GM10266 (cell line): ENCODE results near the gene FNDC3B.

Experiments used
- DNase-seq: peaks from one replicate; pipeline ENCODE4 v3.0.0; 2012; ENCODE audit errors: extremely low spot score
- TF ChIP-seq, protein P1 (sequence below): IDR thresholded peaks from 2 replicates; pipeline ENCODE4 v1.5.1; 2012; ENCODE audit warnings: mild to moderate bottlenecking, low read depth; ENCODE audit not compliant: control insufficient read depth, insufficient read depth; ENCODE audit errors: missing control alignments

The FNDC3B gene

DNA sequence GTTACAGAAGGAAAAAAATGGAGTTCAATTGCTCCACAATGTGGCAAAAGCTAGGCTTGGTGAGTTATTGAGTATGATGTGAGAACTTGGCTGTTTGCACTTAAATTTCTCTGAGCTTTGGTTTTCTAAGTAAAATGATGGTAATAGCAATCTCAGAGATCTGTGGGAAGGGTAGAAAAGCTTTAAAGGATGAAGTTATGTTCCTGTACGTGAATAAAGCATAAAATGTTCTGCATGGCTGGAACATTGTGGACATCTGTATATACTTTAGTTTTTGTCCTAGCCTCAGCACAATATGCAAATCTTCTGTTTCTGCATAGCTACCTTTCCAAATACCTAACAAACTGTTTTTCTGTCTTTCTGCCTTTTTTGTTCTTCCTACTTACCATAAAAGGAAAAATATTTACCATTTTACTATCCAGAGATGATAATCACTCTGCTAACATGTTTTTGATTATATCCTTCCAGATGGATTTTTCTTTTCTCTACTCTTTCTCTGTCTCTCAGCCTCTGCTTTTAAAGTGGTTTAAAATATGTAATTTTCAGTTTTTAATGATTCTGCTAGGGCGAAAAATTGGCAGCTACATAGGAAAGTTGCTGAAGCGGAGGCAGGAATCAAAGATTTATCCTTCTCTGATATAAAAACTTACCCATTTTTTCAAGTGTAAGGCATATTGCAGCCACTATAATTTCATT lies 188.1 kb downstream of the FNDC3B start:
- DNase-seq: no peak
- TF ChIP-seq, protein P1, sequence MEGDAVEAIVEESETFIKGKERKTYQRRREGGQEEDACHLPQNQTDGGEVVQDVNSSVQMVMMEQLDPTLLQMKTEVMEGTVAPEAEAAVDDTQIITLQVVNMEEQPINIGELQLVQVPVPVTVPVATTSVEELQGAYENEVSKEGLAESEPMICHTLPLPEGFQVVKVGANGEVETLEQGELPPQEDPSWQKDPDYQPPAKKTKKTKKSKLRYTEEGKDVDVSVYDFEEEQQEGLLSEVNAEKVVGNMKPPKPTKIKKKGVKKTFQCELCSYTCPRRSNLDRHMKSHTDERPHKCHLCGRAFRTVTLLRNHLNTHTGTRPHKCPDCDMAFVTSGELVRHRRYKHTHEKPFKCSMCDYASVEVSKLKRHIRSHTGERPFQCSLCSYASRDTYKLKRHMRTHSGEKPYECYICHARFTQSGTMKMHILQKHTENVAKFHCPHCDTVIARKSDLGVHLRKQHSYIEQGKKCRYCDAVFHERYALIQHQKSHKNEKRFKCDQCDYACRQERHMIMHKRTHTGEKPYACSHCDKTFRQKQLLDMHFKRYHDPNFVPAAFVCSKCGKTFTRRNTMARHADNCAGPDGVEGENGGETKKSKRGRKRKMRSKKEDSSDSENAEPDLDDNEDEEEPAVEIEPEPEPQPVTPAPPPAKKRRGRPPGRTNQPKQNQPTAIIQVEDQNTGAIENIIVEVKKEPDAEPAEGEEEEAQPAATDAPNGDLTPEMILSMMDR: no peak

DNA sequence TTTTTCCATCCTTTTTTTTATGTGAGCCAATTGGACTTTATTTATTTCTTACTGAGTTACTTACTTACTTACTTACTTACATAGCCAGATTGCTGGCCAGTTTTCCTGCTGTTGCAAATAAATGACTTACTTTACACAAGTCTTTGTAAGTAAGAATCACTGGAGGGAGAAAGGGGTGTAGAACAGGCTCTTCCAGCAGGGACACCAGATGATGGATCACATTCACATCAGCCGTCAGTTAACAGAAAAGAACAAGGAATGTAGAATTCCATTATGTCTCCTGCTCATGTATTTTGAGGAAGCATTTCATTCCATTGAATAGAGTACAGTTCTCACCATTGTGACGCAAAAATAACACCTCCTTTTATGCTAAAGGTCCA lies 188.6 kb downstream of the FNDC3B start:
- TF ChIP-seq, protein P1: no peak
- DNase-seq: no peak

DNA sequence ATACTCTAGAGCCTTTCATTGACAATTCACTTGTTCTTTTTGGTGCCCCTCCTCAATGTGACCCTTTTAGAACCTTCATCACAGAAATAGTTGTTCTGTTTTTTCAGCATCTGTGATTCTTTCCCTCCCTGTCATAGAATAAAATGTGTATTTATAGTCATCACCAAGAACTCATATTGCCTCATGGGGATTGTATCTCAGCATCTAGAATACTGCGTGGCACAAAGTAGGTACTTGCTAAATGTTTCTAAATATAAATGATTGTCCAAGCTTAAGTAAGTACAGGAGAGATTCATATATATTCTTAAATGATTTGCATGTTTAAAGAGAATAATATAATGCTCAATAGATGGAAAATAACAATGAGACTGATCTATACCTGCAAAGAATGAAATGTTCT lies 190.1 kb downstream of the FNDC3B start:
- no peak for DNase-seq
- TF ChIP-seq, protein P1: no peak

DNA sequence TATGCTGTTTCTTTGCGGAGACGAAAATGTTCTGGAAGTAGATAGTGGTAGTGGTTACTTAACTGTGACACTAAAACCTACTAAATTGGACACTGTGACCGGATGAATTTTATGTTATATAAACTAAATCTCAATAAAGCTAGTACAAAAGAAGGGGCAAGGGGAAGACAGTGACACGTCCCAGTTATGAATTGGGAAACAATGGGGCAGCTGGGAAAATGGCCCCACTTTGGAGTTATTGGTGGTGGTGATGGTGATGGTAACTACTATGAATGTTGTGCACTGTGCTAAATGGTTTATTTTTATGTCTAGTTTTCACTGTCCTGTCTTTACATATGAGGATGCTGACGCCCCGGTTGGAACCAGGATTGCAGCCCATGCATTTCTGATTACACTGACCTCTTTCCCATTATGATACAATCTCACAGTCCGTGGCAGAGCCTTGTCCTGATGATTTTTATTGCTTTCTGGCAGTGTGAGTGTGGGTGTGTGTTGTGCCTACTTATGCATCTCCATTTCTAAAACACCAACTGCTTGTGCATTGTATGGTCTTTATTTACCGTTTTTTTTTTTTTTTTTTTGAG lies 192.0 kb downstream of the FNDC3B start:
- no peak for DNase-seq
- TF ChIP-seq, protein P1: no peak

DNA sequence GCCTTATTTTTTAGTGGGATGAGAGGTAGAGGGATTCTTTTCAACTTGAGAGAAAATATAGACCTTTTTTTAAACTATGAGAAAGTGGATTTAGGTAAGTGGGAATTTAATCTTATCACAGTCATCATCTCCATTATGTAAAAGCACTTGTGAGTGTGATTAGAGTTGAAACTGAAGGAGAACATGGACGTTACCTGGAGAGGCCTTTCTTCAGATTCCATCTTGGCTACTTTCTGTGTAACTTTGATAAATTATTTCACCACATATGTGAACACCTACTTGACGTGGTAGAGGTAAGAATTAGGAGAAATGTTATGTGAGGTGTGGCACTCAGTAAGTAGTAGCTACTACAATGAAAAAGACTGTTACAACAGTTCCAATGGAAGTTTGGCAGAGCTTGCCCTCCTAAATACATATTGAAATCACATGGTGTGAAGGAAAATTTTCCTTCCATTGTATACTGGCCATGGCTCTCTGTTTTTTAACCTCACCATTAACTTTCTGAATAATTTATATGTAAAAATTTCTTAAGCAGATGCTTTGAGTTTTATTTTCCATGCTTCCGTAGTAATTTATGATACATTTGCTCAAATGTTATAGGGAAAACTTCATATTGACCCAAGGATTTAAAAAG lies 193.3 kb downstream of the FNDC3B start:
- DNase-seq: no peak
- TF ChIP-seq, protein P1: no peak

DNA sequence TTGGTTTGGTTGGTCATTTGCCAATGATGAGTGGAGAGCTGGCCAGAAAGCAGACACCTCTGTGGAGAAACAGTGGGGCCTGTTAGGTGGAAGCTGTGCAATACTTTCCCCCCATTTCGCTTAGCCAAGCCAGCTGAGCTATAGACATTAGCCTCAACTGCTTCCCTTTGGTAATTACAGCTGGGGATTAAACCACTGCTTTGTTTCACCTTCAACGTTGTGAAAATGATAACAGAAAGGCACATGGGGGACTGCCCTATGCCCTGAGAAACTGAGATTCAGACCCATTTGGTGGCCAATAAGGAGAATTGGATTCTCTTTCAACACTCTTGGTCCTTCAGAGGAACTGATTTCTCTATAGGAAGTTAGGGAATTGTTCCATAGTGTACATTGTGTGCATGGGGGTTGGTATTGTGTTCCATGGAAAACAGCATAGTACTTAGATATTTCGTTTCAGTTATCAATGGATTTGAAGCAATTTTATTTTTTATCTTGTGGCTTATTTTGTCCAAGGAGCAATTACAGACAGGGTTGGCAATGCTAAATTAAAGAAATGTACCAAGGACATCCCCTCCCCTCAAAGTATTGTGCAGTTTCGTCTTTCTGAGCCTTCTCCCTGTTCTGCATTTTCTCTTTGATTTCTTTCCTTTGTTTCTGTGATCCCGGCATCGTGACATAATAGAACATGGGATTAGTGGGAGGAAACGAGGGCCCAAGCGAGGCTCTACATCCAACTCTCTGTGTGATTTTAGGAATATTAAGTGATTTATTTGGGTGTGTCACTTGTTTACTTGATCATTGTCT lies 194.3 kb downstream of the FNDC3B start:
- no peak for DNase-seq
- TF ChIP-seq, protein P1: no peak
